PC-9 (cell line): Measurements from ENCODE around the gene SNX19. TPM values are rescaled to one million over a fixed set of nuclear protein-coding genes. Genes with fewer than 3 reads are reported as not detected.
A peak's percentile ranks its signal among the peaks of the same experiment; 100 is the strongest.

ENCODE experiments used
- BruUV-seq: library from RNA; stranded (reverse); fragments of 400-500 nt; replicated peaks from 2 replicates; lab custom pipeline; 2021; lab: Mats Ljungman, UMichigan
- CTCF ChIA-PET: fragments of 300-600 bp; sonication (Branson Sonifier 250); formaldehyde crosslinking; loops from one replicate; lab custom pipeline; 2022; ENCODE audit warnings: antibody characterized with exemption; lab: Charles Lee
- POLR2A ChIA-PET: fragments of 300-600 bp; sonication (Branson Sonifier 250); formaldehyde crosslinking; loops from one replicate; lab custom pipeline; 2022; ENCODE audit warnings: antibody characterized with exemption; ENCODE audit not compliant: unreplicated experiment; lab: Charles Lee
- DNase-seq, 2 experiments: peaks; one replicate each; pipeline versions ENCODE4 v3.0.0 to v3.0.0-alpha.2; 2015 to 2022; ENCODE audit warnings: mixed read lengths in 1 of 2
- H2AFZ ChIP-seq: fragments of 200-600 bp; sonication (generic); 2 replicates; pipeline ENCODE4 v1.8.1; 2017; ENCODE audit warnings: antibody characterized with exemption
- H3F3A ChIP-seq: fragments of 200-600 bp; sonication (generic); 2 replicates; pipeline ENCODE4 v1.8.1; 2017; ENCODE audit warnings: antibody characterized with exemption, mild to moderate bottlenecking, low read depth; ENCODE audit not compliant: insufficient read depth
- H3K27ac ChIP-seq: fragments of 200-600 bp; sonication (generic); 2 replicates; pipeline ENCODE4 v1.6.1; 2016; ENCODE audit warnings: mixed run types
- H3K27me3 ChIP-seq: fragments of 200-600 bp; sonication (generic); 2 replicates; pipeline ENCODE4 v1.6.1; 2016; ENCODE audit warnings: low read depth, mixed run types; ENCODE audit not compliant: insufficient read depth
- H3K36me3 ChIP-seq: fragments of 200-600 bp; sonication (generic); 2 replicates; pipeline ENCODE4 v1.6.1; 2016; ENCODE audit warnings: low read depth, mixed run types
- H3K4me1 ChIP-seq: fragments of 200-600 bp; sonication (generic); replicated peaks from 2 replicates; pipeline ENCODE4 v1.6.1; 2016; ENCODE audit warnings: mixed run types; ENCODE audit not compliant: insufficient read depth
- H3K4me2 ChIP-seq: fragments of 200-600 bp; sonication (generic); 2 replicates; pipeline ENCODE4 v1.6.1; 2017; ENCODE audit warnings: mixed run types
- H3K4me3 ChIP-seq: fragments of 200-600 bp; sonication (generic); 2 replicates; pipeline ENCODE4 v1.6.1; 2016; ENCODE audit warnings: mixed run types
- H3K79me2 ChIP-seq: fragments of 200-600 bp; sonication (generic); 2 replicates; pipeline ENCODE4 v1.6.1; 2017; ENCODE audit warnings: low read depth, mixed run types
- H3K9me2 ChIP-seq: fragments of 200-600 bp; sonication (generic); 2 replicates; pipeline ENCODE4 v1.8.1; 2017; ENCODE audit warnings: mild to moderate bottlenecking; ENCODE audit not compliant: insufficient read depth
- H3K9me3 ChIP-seq: fragments of 200-600 bp; sonication (generic); 2 replicates; pipeline ENCODE4 v1.8.1; 2016; ENCODE audit warnings: low read depth; ENCODE audit not compliant: insufficient read depth
- H4K20me1 ChIP-seq: fragments of 200-600 bp; sonication (generic); 2 replicates; pipeline ENCODE4 v1.8.1; 2017; ENCODE audit not compliant: insufficient read depth
- EZH2 ChIP-seq: fragments of 200-600 bp; sonication (generic); IDR thresholded peaks from 2 replicates; pipeline ENCODE4 v1.8.0; 2017; ENCODE audit warnings: antibody characterized with exemption, low read depth
- intact Hi-C: fragments of 100-400 bp; cut with micrococcal nuclease; formaldehyde crosslinking; loops from one replicate; pipeline ENCODE4 v1.10.0; 2022; ENCODE audit not compliant: unreplicated experiment
- total RNA-seq: library from RNA; stranded (reverse); gene quantifications from 2 replicates; pipeline ENCODE4 v1.2.3, GENCODE V29; 2021
- TF ChIP-seq, protein P1 (sequence below): fragments of 200-600 bp; sonication (generic); conservative IDR thresholded peaks from 2 replicates; pipeline ENCODE4 v1.6.1; 2017; ENCODE audit warnings: mixed run types, antibody characterized with exemption, mild to moderate bottlenecking, moderate library complexity

SNX19 gene
- total RNA-seq, 1 experiment from 2014 or later = 43.5 TPM

DNA sequence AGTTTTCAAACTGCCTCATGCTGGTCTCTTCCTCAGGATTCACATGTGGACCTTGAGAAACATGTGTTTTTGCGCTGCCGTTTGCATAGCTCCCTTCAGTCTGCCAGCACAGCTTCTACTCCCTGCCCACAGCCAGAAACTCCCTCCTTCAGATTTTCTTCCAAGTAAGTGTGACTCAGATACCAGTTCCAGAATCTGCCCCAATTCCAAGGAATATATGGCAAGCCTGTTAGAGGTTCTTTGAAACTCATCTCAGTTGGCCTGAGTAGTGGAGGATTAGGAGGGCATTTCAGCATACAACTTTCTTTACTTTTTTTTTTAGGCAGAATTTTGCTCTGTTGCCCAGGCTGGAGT, 67.1 kb downstream of the SNX19 start:
- peaks cover 3% of the 10 kb centered on the region; the same call in 1 of the 2 replicates for H3K9me3 ChIP-seq
- H3K4me3 ChIP-seq = no peak overlapping the region
- no peak for DNase-seq
- BruUV-seq = no TSS peak
- intact Hi-C loops = loop anchor here (5.0 kb wide), 1 partner anchor 62 kb away; no protein-coding TSS in a partner anchor
- H3K4me1 ChIP-seq = peaks cover 15% of the 10 kb centered on the region
- H3K27ac ChIP-seq = no peak overlapping the region
- H3K27me3 ChIP-seq = no peaks in the 10 kb centered on the region
- peaks cover 9% of the 10 kb centered on the region for H3F3A ChIP-seq
- no peak overlapping the region for H2AFZ ChIP-seq
- ChIA-PET CTCF (no interaction called here), POLR2A (no interaction called here)
- no peaks in the 10 kb centered on the region for H4K20me1 ChIP-seq
- H3K79me2 ChIP-seq = no peaks in the 10 kb centered on the region
- no peak for TF ChIP-seq EZH2
- TF ChIP-seq, protein P1, sequence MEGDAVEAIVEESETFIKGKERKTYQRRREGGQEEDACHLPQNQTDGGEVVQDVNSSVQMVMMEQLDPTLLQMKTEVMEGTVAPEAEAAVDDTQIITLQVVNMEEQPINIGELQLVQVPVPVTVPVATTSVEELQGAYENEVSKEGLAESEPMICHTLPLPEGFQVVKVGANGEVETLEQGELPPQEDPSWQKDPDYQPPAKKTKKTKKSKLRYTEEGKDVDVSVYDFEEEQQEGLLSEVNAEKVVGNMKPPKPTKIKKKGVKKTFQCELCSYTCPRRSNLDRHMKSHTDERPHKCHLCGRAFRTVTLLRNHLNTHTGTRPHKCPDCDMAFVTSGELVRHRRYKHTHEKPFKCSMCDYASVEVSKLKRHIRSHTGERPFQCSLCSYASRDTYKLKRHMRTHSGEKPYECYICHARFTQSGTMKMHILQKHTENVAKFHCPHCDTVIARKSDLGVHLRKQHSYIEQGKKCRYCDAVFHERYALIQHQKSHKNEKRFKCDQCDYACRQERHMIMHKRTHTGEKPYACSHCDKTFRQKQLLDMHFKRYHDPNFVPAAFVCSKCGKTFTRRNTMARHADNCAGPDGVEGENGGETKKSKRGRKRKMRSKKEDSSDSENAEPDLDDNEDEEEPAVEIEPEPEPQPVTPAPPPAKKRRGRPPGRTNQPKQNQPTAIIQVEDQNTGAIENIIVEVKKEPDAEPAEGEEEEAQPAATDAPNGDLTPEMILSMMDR = no peak
- H3K36me3 ChIP-seq = no peaks in the 10 kb centered on the region
- no peaks in the 10 kb centered on the region for H3K9me2 ChIP-seq
- no peak overlapping the region for H3K4me2 ChIP-seq

DNA sequence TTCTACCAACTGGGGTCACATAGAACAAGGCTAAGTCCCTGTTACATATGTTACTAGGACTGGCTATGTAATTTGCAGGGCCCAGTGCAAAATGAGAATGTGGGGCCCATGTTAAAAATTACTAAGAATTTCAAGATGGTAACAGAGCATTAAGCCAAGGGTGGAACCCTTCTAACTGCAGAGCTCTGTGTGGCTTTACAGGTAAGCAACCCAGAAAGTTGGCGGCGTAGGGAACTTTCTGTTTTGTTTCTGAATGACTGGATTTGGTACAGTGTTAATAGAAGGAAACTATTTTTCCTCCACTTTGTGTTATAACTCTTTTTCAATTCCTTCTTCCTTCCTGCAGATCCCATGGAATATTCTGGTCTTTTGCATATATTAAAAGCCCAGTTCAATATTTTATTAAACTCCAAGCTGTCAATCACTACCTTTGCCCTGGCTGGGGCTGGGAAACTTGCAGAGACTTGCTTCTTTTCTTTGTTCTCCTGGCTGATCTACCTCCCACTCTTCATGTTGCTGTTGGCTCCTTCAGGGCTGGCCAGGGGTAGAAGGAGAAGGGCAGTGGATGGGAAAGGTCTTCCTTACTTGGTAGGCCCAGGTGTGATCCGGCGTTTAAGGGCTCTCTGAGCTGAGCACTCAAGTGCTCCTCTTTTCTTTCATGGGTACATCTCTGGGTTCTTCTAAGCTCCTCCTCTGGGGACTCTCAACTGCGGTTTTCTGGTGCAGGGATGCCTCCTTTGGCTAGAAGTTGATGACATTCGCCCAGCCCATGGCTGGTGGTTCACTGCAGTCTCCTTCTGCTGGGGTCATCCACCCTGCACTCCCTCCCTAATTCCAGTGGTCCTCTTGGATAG, 67.7 kb downstream of the SNX19 start:
- CTCF ChIA-PET = no interaction called here

DNA sequence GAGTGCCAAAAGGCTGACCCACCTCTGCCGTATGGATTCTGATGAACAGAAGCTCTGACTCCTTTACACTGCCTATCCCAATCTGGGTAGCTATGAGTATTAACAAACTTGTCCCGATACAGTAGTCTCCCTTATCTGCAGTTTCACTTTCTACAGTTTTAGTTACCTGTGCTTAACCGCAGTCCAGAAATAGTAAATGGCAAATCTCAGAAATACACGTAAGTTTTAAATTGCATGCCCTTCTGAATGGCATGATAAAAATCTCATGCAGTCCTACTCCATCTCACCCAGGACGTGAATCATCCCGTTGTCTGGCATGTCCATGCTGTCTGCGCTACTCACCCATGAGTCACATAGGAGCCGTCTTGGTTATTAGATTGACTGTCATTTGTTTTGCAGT, 68.8 kb downstream of the SNX19 start:
- Histone ChIP-seq H3K79me2 (no peaks in the 10 kb centered on the region), H3K4me3 (peak overlapping the region; percentile 40; the same call in 1 of the 2 replicates), H3K9me3 (peaks cover 3% of the 10 kb centered on the region; the same call in 1 of the 2 replicates), H3F3A (peaks cover 9% of the 10 kb centered on the region), H4K20me1 (no peaks in the 10 kb centered on the region), H3K36me3 (no peaks in the 10 kb centered on the region), H3K27ac (peak overlapping the region; percentile 90), H2AFZ (peak overlapping the region; percentile 52; the same call in 1 of the 2 replicates), H3K27me3 (no peaks in the 10 kb centered on the region), H3K4me2 (peak overlapping the region; percentile 76), H3K4me1 (peaks cover 15% of the 10 kb centered on the region), H3K9me2 (no peaks in the 10 kb centered on the region)
- no peak for TF ChIP-seq EZH2
- TF ChIP-seq, protein P1 = no peak
- BruUV-seq = no TSS peak
- peak; percentile 44 to 83 for DNase-seq
- ChIA-PET CTCF (interaction anchor here (0.6 kb wide), 1 partner anchor 20 kb away, joined by 3 read pairs; no protein-coding TSS in a partner anchor), POLR2A (no interaction called here)
- intact Hi-C loops = loop anchor here (5.0 kb wide), 1 partner anchor 60 kb away; no protein-coding TSS in a partner anchor

More for the DNA sequence above, 67.7 kb downstream of the SNX19 start:
- Histone ChIP-seq H3K27me3 (no peaks in the 10 kb centered on the region), H3K79me2 (no peaks in the 10 kb centered on the region), H4K20me1 (no peaks in the 10 kb centered on the region), H3K4me2 (no peak overlapping the region), H3K9me3 (peaks cover 3% of the 10 kb centered on the region; the same call in 1 of the 2 replicates), H3K36me3 (no peaks in the 10 kb centered on the region), H3K4me3 (no peak overlapping the region), H3K27ac (no peak overlapping the region; the same call in 1 of the 2 replicates), H3K9me2 (no peaks in the 10 kb centered on the region), H3K4me1 (peaks cover 15% of the 10 kb centered on the region), H3F3A (peaks cover 9% of the 10 kb centered on the region), H2AFZ (no peak overlapping the region)
- DNase-seq = no peak
- POLR2A ChIA-PET = no interaction called here
- TF ChIP-seq EZH2 = no peak
- TF ChIP-seq, protein P1 = no peak
- intact Hi-C loops = loop anchor here (5.0 kb wide), 1 partner anchor 61 kb away; no protein-coding TSS in a partner anchor
- BruUV-seq = no TSS peak
